Measurements from ENCODE around the gene CTXND1. TPM values are rescaled to one million over a fixed set of nuclear protein-coding genes. Genes with fewer than 3 reads are reported as not detected.
"Not testable (repeated sequence)": the region's sequence is repeated elsewhere in the genome, so short reads cannot be mapped to it uniquely, and the experiment has no call there.

CTXND1 gene
- total RNA-seq, 1 donor from 2014 or later = not detected

GRCh38 chr15:80160570-80161156 is 91.3 kb downstream of the CTXND1 start:
- peak; percentile 77 for DNase-seq (ENCODE audit: low read depth)

GRCh38 chr15:80159811-80160569 is 92.0 kb downstream of the CTXND1 start:
- peak; percentile 16 for DNase-seq (ENCODE audit: low read depth)

DNA sequence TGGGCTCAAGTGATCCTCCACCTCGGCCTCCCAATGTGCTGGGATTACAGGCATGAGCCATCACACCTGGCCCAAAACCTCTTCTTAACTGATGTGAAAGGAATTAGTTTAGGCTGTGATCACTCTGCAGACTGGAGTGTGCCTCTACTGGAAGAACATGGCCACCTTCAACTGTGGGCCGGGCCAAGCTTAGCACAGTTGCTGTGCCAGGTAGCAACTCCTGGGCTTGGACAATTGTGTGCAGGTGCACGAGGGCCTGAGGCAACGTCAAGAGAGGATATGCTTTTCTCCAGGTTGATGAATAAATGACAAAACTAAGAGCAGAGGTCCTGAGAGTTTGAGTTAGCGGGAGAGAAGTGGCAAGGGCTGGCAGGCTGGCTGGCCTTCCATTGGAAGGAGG is 92.7 kb downstream of the CTXND1 start:
- DNase-seq (ENCODE audit: low read depth) = no peak

GRCh38 chr15:80157215-80157614 is 94.8 kb downstream of the CTXND1 start:
- DNase-seq (ENCODE audit: low read depth) = no peak

DNA sequence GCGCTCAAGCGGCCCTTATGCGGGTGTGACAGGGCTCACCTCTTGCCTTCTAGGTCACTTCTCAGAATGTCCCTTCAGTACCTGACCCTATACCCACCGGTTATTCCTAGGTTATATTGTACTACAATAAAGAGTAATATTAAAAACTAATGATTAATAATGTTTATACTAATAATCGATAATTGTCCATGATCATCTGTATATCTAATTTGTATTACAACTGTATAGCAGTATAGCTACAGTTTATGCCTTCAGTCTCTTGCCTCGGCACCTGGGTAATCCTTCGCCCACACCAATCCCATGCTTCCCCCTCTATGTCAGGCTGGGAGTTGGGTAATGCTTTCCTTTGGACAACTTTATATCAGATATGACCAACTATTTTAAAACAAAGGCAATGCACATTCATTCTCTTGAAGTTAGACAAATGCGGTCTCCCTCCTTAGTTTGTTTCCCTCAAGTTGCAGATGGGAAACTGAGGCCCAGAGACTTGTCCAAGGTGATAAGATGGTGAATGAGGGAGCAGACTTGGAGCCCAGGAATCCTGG is 95.8 kb downstream of the CTXND1 start:
- DNase-seq (ENCODE audit: low read depth) = no peak

- DNase-seq (ENCODE audit: low read depth) = not testable (repeated sequence)
These were observed 96.4 kb downstream of the CTXND1 start for GRCh38 chr15:80155378-80156175.

GRCh38 chr15:80155001-80155377 is 97.0 kb downstream of the CTXND1 start:
- no peak for DNase-seq (ENCODE audit: low read depth)

DNA sequence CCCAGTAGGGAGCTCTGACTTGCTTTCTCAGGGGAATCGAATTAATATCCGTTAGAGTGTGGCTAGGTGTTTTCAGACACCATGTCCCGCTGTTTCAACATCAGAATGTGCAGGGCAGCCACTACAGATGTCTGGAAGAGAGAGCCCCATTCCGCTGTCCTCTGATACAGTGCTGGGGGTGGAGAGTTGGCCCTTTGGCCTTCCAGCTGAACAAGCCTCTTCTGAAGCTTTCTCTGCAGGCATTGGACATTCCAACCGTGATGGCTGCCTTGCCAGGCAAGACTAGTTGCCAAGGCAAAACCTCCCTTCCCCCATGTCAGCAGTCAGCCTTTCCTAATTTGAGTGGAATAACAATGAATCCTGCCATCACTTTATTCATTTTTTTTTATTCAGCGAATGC is 97.7 kb downstream of the CTXND1 start:
- peak; percentile 13 for DNase-seq (ENCODE audit: low read depth)

DNA sequence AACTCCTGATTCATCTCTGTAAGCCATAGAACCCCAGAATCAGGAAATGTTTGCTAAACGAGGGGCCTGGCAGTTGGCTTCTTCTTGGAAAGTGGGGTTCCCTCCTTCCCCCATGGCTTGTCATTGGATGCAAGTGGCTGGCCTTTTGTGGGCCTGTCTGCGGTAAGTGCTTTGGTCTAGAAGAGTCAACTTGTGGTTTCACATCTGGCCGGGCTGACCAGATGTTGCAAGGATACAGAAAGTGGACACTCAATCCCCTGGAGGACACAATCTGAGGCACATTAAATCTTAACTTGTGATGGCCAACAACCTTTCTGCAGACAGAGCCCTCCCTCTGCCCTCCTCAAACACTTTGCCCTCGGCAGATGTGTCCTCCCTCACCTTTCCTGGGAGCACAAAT is 98.1 kb downstream of the CTXND1 start:
- no peak for DNase-seq (ENCODE audit: low read depth)

DNA sequence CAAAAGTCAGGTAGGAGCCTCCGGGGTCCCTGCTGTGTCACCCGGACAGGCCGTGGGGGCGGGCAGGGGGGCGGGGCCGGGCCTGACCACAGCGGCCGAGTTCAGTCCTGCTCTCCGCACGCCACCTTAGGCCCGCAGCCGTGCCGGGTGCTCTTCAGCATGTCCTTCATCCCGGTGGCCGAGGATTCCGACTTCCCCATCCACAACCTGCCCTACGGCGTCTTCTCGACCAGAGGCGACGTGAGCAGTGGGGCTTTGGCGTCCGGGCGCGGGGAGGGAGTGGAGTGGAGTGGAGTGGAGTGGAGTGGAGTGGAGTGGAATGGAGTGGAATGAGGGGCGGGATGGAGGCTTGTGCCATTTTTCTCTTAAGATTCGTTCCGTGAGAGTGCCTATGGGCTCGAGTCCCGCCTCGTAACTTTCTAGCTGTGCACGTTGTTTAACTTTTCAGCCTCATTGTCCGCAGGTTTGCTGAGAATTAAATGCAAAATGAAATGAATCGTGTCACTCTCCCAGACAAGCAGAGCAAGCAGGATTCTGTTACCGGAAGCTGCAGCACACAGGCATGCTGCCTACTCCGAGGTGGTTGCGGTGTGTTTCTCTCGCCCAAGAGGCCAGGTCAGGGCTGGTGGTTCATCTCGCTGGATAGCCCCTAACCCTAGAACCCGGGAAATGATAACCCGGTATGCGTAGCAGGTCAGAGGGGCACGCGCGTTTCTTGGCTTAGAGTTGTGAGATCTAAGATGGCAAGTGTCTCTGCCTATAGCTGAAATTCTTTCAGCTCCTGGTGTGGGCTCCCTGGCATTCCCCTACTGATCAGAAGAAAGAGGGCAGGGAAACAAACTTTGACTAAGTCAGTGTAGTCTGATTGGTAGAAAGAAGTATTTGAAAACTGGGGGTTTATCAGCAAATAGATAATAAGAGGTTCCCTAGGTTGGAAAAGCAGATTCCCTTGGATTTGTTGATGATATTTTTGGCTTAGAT is 98.8 kb downstream of the CTXND1 start, which contains the start of gene FAH:
Gene FAH, plus strand, starts transcription at position 104 of the 981 bp plus-strand sequence. Its CDS starts 56 bp downstream, at position 160.
- peak; percentile 65 for DNase-seq (ENCODE audit: low read depth)

- peak; percentile 97 for DNase-seq (ENCODE audit: low read depth)
These were observed 99.7 kb downstream of the CTXND1 start for GRCh38 chr15:80152180-80152895.

DNA sequence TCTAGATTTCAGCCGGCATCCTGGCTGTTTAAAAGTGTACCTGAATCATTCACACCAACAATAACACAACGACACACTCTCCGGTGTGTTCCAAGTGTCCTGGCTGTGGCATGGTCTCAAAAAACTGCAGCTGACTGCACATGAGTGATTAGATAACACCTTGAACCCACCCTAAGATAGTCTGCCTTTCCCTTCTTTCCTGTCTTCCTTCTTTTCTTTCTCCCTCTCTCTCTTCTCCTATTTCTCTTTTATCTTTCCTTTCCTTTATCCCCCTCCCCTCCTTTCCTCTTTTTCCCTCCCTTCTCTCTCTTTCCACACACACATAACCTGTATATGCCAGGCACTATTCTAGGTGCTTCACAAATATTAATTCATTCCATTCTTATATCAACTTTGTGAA is 100.4 kb downstream of the CTXND1 start:
- no peak for DNase-seq (ENCODE audit: low read depth)

DNA sequence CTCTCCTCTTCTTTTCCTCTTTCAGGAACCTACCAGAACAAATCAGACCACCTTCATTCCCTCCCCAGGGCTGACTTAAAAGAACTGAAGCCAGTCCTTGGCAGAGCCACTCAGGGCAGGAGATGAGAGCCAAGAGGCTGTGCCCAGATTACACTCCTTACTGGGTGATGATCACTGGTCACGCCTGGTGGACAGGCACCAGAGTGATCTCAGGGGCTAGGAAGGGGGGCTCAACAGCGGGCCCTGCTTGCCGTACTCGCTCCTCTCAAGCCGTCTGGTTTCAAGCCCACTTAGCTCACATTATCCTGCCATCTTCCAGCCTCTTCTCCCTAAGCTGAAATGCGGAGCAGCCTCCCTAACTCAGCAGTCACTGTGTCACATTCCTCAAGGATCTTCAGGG is 100.9 kb downstream of the CTXND1 start:
- DNase-seq (ENCODE audit: low read depth) = no peak

Other genes starting within 250 kb of the CTXND1 start
- gene ZFAND6, start 192.5 kb downstream of the CTXND1 start, total RNA-seq = 264 and 353 TPM in 2 replicates
- 15.6 and 15.7 TPM in 2 replicates for gene FAH, start 99.2 kb downstream of the CTXND1 start, total RNA-seq
- gene ARNT2, start 152.2 kb upstream of the CTXND1 start, total RNA-seq = 26.3 and 26.6 TPM in 2 replicates